GM18867 (cell line): Measurements from ENCODE around the gene SPART.

Source experiments
- ATAC-seq: cut with Tn5 transposase; IDR thresholded peaks from one replicate; pipeline ENCODE4 v1.9.1; 2021; ENCODE audit warnings: mild to moderate bottlenecking, moderate library complexity; ENCODE audit not compliant: unreplicated experiment

Gene SPART

GRCh38 chr13:36346222-36347083 is at the start of gene SPART:
Gene SPART (minus strand): TSS chr13:36346394. CDS start chr13:36335830, 10,564 bp downstream.
- peak; percentile 91 for ATAC-seq

- no peak for ATAC-seq
Observed at GRCh38 chr13:36395280-36395679, 49.1 kb upstream of the SPART start.

GRCh38 chr13:36385489-36385888 is 39.3 kb upstream of the SPART start:
- no peak for ATAC-seq

- no peak for ATAC-seq
Observed at GRCh38 chr13:36382030-36382429, 35.8 kb upstream of the SPART start.

- no peak for ATAC-seq
Observed at GRCh38 chr13:36377826-36378468, 31.8 kb upstream of the SPART start.

GRCh38 chr13:36374063-36374462 is 27.9 kb upstream of the SPART start:
- ATAC-seq: no peak

GRCh38 chr13:36371185-36371584 is 25.0 kb upstream of the SPART start:
- ATAC-seq: no peak

GRCh38 chr13:36370108-36370429 is 23.9 kb upstream of the SPART start:
- no peak for ATAC-seq

- ATAC-seq: no peak
Observed at GRCh38 chr13:36369268-36370107, 23.3 kb upstream of the SPART start.

- no peak for ATAC-seq
Observed at GRCh38 chr13:36366031-36366430, 19.8 kb upstream of the SPART start.

GRCh38 chr13:36363366-36363863 is 17.2 kb upstream of the SPART start:
- no peak for ATAC-seq

GRCh38 chr13:36362914-36363313 is 16.7 kb upstream of the SPART start:
- ATAC-seq: no peak

- ATAC-seq: no peak
Observed at GRCh38 chr13:36362251-36362650, 16.1 kb upstream of the SPART start.

GRCh38 chr13:36360903-36361302 is 14.7 kb upstream of the SPART start:
- ATAC-seq: no peak

- no peak for ATAC-seq
Observed at GRCh38 chr13:36359301-36359950, 13.2 kb upstream of the SPART start.

GRCh38 chr13:36358175-36358718 is 12.1 kb upstream of the SPART start:
- no peak for ATAC-seq

GRCh38 chr13:36357692-36358091 is 11.5 kb upstream of the SPART start:
- no peak for ATAC-seq

- ATAC-seq: no peak
Observed at GRCh38 chr13:36357231-36357630, 11.0 kb upstream of the SPART start.

GRCh38 chr13:36356058-36356457 is 9.9 kb upstream of the SPART start:
- no peak for ATAC-seq

- ATAC-seq: no peak
Observed at GRCh38 chr13:36355632-36356031, 9.4 kb upstream of the SPART start.
